Activated CD8-positive, alpha-beta memory T cell treated with anti-CD3 and anti-CD28 coated beads for 4 hours (primary cell): ENCODE data around the gene BARHL1.

Source experiments
- DNase-seq, 2 donors: peaks; one replicate each; pipeline ENCODE4 v3.0.0-alpha.2; 2020; ENCODE audit warnings: low read depth in 2 of 2

The BARHL1 gene

GRCh38 chr9:132582276-132582785, at the start of gene BARHL1:
Gene BARHL1, plus strand, starts transcription at chr9:132582606. Its CDS starts 192 bp downstream, at chr9:132582798.
- no peak for DNase-seq

- no peak for DNase-seq
These were observed 47.6 kb upstream of the BARHL1 start for GRCh38 chr9:132534832-132535231.

GRCh38 chr9:132536124-132536523, 46.3 kb upstream of the BARHL1 start:
- DNase-seq: no peak

- DNase-seq: no peak
These were observed 45.1 kb upstream of the BARHL1 start for GRCh38 chr9:132537352-132537751.

GRCh38 chr9:132538071-132538470, 44.3 kb upstream of the BARHL1 start:
- DNase-seq: no peak

- DNase-seq: no peak
These were observed 43.3 kb upstream of the BARHL1 start for GRCh38 chr9:132539096-132539495.

GRCh38 chr9:132541051-132541450, 41.4 kb upstream of the BARHL1 start:
- DNase-seq: no peak

GRCh38 chr9:132541870-132542830, 40.3 kb upstream of the BARHL1 start:
- no peak for DNase-seq

- no peak for DNase-seq
These were observed 39.2 kb upstream of the BARHL1 start for GRCh38 chr9:132543251-132543650.

GRCh38 chr9:132543960-132544359, 38.4 kb upstream of the BARHL1 start:
- no peak for DNase-seq

GRCh38 chr9:132545578-132545977, 36.8 kb upstream of the BARHL1 start:
- DNase-seq: no peak

GRCh38 chr9:132546148-132547051, 36.0 kb upstream of the BARHL1 start:
- DNase-seq: no peak

- no peak for DNase-seq
These were observed 35.4 kb upstream of the BARHL1 start for GRCh38 chr9:132547052-132547431.

GRCh38 chr9:132547436-132547835, 35.0 kb upstream of the BARHL1 start:
- DNase-seq: no peak

GRCh38 chr9:132547976-132548730, 34.3 kb upstream of the BARHL1 start:
- DNase-seq: no peak

- no peak for DNase-seq
These were observed 33.4 kb upstream of the BARHL1 start for GRCh38 chr9:132548751-132549640.

- DNase-seq: no peak
These were observed 30.9 kb upstream of the BARHL1 start for GRCh38 chr9:132551556-132551955.

GRCh38 chr9:132552041-132552440, 30.4 kb upstream of the BARHL1 start:
- DNase-seq: no peak

- no peak for DNase-seq
These were observed 27.7 kb upstream of the BARHL1 start for GRCh38 chr9:132554755-132555154.

- no peak for DNase-seq
These were observed 26.9 kb upstream of the BARHL1 start for GRCh38 chr9:132555528-132555927.
